Measurements from ENCODE around the gene EME2. TPM values are rescaled to one million over a fixed set of nuclear protein-coding genes. Genes with fewer than 3 reads are reported as not detected.

Gene EME2
- total RNA-seq, 4 donors from 2014 or later = 5.5 to 10.4 (median 6.5) TPM

GRCh38 chr16:1766231-1766630 lies 6.4 kb upstream of the EME2 start:
- no peaks in the 10 kb centered on the region for H3K9me3 ChIP-seq
- intact Hi-C loops (cut with DNase I) = no loop called here
- TF ChIP-seq CTCF (IDR thresholded peaks at IDR 0.05) (no peak), EP300 (IDR thresholded peaks at IDR 0.05) (no peak), POLR2AphosphoS5 (IDR thresholded peaks at IDR 0.05) (no peak), POLR2A (IDR thresholded peaks at IDR 0.05; ENCODE audit: low read depth) (no peak)
- no peak overlapping the region for H3K4me3 ChIP-seq
- H3K27me3 ChIP-seq = no peaks in the 10 kb centered on the region
- WGBS = 92% methylated on average over 13 of the region's 19 CpGs
- H3K4me1 ChIP-seq = peaks cover 11 to 35% (median 30%) of the 10 kb centered on the region in 4 donors
- DNase-seq (ENCODE audit: extremely low spot score) = no peak
- no peak overlapping the region for H3K27ac ChIP-seq (replicated peaks in 1 of 4)
- peaks cover 51 to 88% (median 86%) of the 10 kb centered on the region in 4 donors for H3K36me3 ChIP-seq

GRCh38 chr16:1766701-1767100 lies 5.9 kb upstream of the EME2 start:
- H3K4me1 ChIP-seq = peaks cover 13 to 38% (median 33%) of the 10 kb centered on the region in 4 donors
- H3K36me3 ChIP-seq = peaks cover 50 to 83% (median 82%) of the 10 kb centered on the region in 4 donors
- no peak for DNase-seq (ENCODE audit: extremely low spot score)
- intact Hi-C loops (cut with DNase I) = no loop called here
- no peak overlapping the region for H3K4me3 ChIP-seq
- H3K9me3 ChIP-seq = no peaks in the 10 kb centered on the region
- H3K27ac ChIP-seq (replicated peaks in 1 of 4) = no peak overlapping the region
- no peak for TF ChIP-seq EP300 (IDR thresholded peaks at IDR 0.05)
- TF ChIP-seq POLR2AphosphoS5 (IDR thresholded peaks at IDR 0.05) = no peak
- no peaks in the 10 kb centered on the region for H3K27me3 ChIP-seq
- 95% methylated on average over 14 of the region's 18 CpGs for WGBS

- no peak overlapping the region for H3K4me3 ChIP-seq
- no peak for DNase-seq (ENCODE audit: extremely low spot score)
- no peaks in the 10 kb centered on the region for H3K27me3 ChIP-seq
- no peak overlapping the region for H3K27ac ChIP-seq (replicated peaks in 1 of 4)
- intact Hi-C loops (cut with DNase I) = no loop called here
- WGBS = 91% methylated on average over 31 of the region's 42 CpGs
- H3K9me3 ChIP-seq = no peaks in the 10 kb centered on the region
- peaks cover 20 to 45% (median 39%) of the 10 kb centered on the region in 4 donors for H3K4me1 ChIP-seq
- peaks cover 44 to 76% (median 75%) of the 10 kb centered on the region in 4 donors for H3K36me3 ChIP-seq
- no peak for TF ChIP-seq EP300 (IDR thresholded peaks at IDR 0.05)
- no peak for TF ChIP-seq POLR2AphosphoS5 (IDR thresholded peaks at IDR 0.05)
- no peak for TF ChIP-seq CTCF (IDR thresholded peaks at IDR 0.05)
- TF ChIP-seq POLR2A (IDR thresholded peaks at IDR 0.05; ENCODE audit: low read depth) = no peak
Measured at GRCh38 chr16:1767116-1767994, 5.3 kb upstream of the EME2 start.

- Histone ChIP-seq H3K9me3 (no peaks in the 10 kb centered on the region), H3K4me1 (peaks cover 21 to 45% (median 40%) of the 10 kb centered on the region in 4 donors), H3K36me3 (peaks cover 38 to 68% (median 67%) of the 10 kb centered on the region in 4 donors), H3K4me3 (no peak overlapping the region), H3K27me3 (no peaks in the 10 kb centered on the region), H3K27ac (replicated peaks in 1 of 4) (peak overlapping the region in 1 of 4 donors; percentile 91)
- TF ChIP-seq CTCF (IDR thresholded peaks at IDR 0.05) = no peak
- no peak for TF ChIP-seq EP300 (IDR thresholded peaks at IDR 0.05)
- intact Hi-C loops (cut with DNase I) = no loop called here
- 88% methylated on average over 32 of the region's 41 CpGs for WGBS
- DNase-seq (ENCODE audit: extremely low spot score) = no peak
Measured at GRCh38 chr16:1768061-1768766, 4.4 kb upstream of the EME2 start.

- Histone ChIP-seq H3K4me3 (no peak overlapping the region), H3K27ac (replicated peaks in 1 of 4) (peak overlapping the region; percentile 87 to 95 (median 90)), H3K27me3 (no peaks in the 10 kb centered on the region), H3K4me1 (peaks cover 23 to 47% (median 42%) of the 10 kb centered on the region in 4 donors), H3K36me3 (peaks cover 38 to 61% (median 60%) of the 10 kb centered on the region in 4 donors), H3K9me3 (no peaks in the 10 kb centered on the region)
- no peak for DNase-seq (ENCODE audit: extremely low spot score)
- intact Hi-C loops (cut with DNase I) = no loop called here
- TF ChIP-seq CTCF (IDR thresholded peaks at IDR 0.05) (no peak), POLR2AphosphoS5 (IDR thresholded peaks at IDR 0.05) (no peak), POLR2A (IDR thresholded peaks at IDR 0.05; ENCODE audit: low read depth) (no peak), EP300 (IDR thresholded peaks at IDR 0.05) (no peak)
- WGBS = 78% methylated on average over 25 of the region's 26 CpGs
Measured at GRCh38 chr16:1768767-1769401, 3.7 kb upstream of the EME2 start.
